GM18511 (cell line): ENCODE measurements around the gene TOMM40.
"Not testable (repeated sequence)": the region's sequence is repeated elsewhere in the genome, so short reads cannot be mapped to it uniquely, and the experiment has no call there.

ENCODE experiments used
- ATAC-seq: cut with Tn5 transposase; IDR thresholded peaks from one replicate; pipeline ENCODE4 v1.9.1; 2021; ENCODE audit warnings: mild to moderate bottlenecking, moderate library complexity; ENCODE audit not compliant: unreplicated experiment

The TOMM40 gene

GRCh38 chr19:44891016-44891882, at the start of gene TOMM40:
Gene TOMM40 (plus strand): TSS chr19:44891254. CDS start chr19:44891416, 162 bp downstream.
- ATAC-seq: peak; percentile 65

- ATAC-seq: no peak
Observed at GRCh38 chr19:44845286-44845611, 45.8 kb upstream of the TOMM40 start.

GRCh38 chr19:44845612-44846454, 45.2 kb upstream of the TOMM40 start, which contains the start of gene NECTIN2:
Gene NECTIN2 (plus strand): TSS chr19:44846297. CDS start chr19:44846526, 229 bp downstream.
- peak; percentile 48 for ATAC-seq

- no peak for ATAC-seq
Observed at GRCh38 chr19:44846455-44847143, 44.5 kb upstream of the TOMM40 start.

GRCh38 chr19:44847144-44848035, 43.7 kb upstream of the TOMM40 start:
- ATAC-seq: no peak

GRCh38 chr19:44848036-44848811, 42.8 kb upstream of the TOMM40 start:
- no peak for ATAC-seq

GRCh38 chr19:44848812-44849447, 42.1 kb upstream of the TOMM40 start:
- ATAC-seq: no peak

- no peak for ATAC-seq
Observed at GRCh38 chr19:44850641-44851109, 40.4 kb upstream of the TOMM40 start.

- ATAC-seq: no peak
Observed at GRCh38 chr19:44851427-44851826, 39.6 kb upstream of the TOMM40 start.

GRCh38 chr19:44855606-44856005, 35.4 kb upstream of the TOMM40 start:
- ATAC-seq: no peak

GRCh38 chr19:44856421-44857083, 34.5 kb upstream of the TOMM40 start:
- ATAC-seq: no peak

- ATAC-seq: no peak
Observed at GRCh38 chr19:44857837-44858236, 33.2 kb upstream of the TOMM40 start.

- ATAC-seq: not testable (repeated sequence)
Observed at GRCh38 chr19:44861576-44861975, 29.5 kb upstream of the TOMM40 start.

GRCh38 chr19:44863990-44864389, 27.1 kb upstream of the TOMM40 start:
- ATAC-seq: no peak

GRCh38 chr19:44865196-44865767, 25.8 kb upstream of the TOMM40 start:
- ATAC-seq: no peak

- no peak for ATAC-seq
Observed at GRCh38 chr19:44866664-44867063, 24.4 kb upstream of the TOMM40 start.

GRCh38 chr19:44867578-44867977, 23.5 kb upstream of the TOMM40 start:
- no peak for ATAC-seq
